HCT116 (cell line): ENCODE data around the gene PPID.

Source experiments
- CBX3 ChIP-seq: IDR thresholded peaks from 2 replicates; pipeline ENCODE4 v1.6.1; 2012; ENCODE audit warnings: low read depth
- EZH2phosphoT487 ChIP-seq: fragments of 200-600 bp; IDR thresholded peaks from 2 replicates; pipeline ENCODE4 v1.6.1; 2018; ENCODE audit warnings: antibody characterized with exemption, borderline replicate concordance
- POLR2A ChIP-seq: IDR thresholded peaks from 2 replicates; pipeline ENCODE4 v1.7.0; 2011; ENCODE audit warnings: borderline replicate concordance; ENCODE audit not compliant: insufficient read depth, insufficient read length; ENCODE audit errors: extremely low read depth
- RAD21 ChIP-seq: IDR thresholded peaks from 2 replicates; pipeline ENCODE4 v1.6.1; 2012; ENCODE audit warnings: low read depth, mild to moderate bottlenecking
- ZNF274 ChIP-seq: fragments of 200-500 bp; sonication (Bioruptor generic); IDR thresholded peaks from 2 replicates; pipeline ENCODE4 v1.6.1; 2014; ENCODE audit warnings: mild to moderate bottlenecking, low read depth, low read length, inconsistent platforms
- TF ChIP-seq, protein P1 (sequence below), 3 experiments: fragments of 200-600 bp in 1 of 3; sonication (generic) in 1 of 3; IDR thresholded peaks in 2 of 3; conservative IDR thresholded peaks in 1 of 3; 2 replicates each; pipeline ENCODE4 v1.5.1; 2012 to 2017; ENCODE audit warnings: low read depth in 2 of 3, low read length in 2 of 3, antibody characterized with exemption in 1 of 3, borderline replicate concordance in 1 of 3, control low read depth in 1 of 3, mild to moderate bottlenecking in 1 of 3, mixed read lengths in 1 of 3, mixed run types in 1 of 3, moderate library complexity in 1 of 3; ENCODE audit not compliant: insufficient read depth in 1 of 3

DNA sequence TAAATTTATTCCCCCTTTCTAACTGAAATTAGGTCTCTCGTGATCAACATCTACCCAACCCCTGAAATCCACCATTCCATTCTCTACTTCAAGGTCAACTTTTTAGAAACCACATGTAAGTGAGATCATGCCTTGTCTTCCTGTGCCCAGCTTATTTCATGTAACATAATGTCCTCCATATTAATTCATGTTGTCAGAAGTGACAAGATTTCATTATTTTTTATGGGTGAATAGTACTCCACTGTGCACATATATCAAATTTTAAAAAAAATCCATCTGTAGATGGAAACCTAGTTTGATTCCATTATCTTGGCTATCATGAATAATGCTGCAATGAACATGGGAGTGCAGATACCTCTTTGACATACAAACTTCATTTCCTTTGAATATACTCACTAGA lies 1.5 kb downstream of the PPID start:
- TF ChIP-seq POLR2A (no peak), ZNF274 (no peak), RAD21 (no peak), CBX3 (no peak), EZH2phosphoT487 (no peak)
- TF ChIP-seq, protein P1, sequence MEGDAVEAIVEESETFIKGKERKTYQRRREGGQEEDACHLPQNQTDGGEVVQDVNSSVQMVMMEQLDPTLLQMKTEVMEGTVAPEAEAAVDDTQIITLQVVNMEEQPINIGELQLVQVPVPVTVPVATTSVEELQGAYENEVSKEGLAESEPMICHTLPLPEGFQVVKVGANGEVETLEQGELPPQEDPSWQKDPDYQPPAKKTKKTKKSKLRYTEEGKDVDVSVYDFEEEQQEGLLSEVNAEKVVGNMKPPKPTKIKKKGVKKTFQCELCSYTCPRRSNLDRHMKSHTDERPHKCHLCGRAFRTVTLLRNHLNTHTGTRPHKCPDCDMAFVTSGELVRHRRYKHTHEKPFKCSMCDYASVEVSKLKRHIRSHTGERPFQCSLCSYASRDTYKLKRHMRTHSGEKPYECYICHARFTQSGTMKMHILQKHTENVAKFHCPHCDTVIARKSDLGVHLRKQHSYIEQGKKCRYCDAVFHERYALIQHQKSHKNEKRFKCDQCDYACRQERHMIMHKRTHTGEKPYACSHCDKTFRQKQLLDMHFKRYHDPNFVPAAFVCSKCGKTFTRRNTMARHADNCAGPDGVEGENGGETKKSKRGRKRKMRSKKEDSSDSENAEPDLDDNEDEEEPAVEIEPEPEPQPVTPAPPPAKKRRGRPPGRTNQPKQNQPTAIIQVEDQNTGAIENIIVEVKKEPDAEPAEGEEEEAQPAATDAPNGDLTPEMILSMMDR (IDR thresholded peaks at IDR 0.05 in 2 of 3, conservative IDR thresholded peaks at IDR 0.05 in 1 of 3; ENCODE audit: borderline replicate concordance in 1 of 3, insufficient read depth in 1 of 3, low read depth in 2 of 3, low read length in 2 of 3): no peak
